NCI-H345 treated with DMSO at 0.1 percent for 48 hours (cell line): ENCODE data around the gene MPPE1.
"Not testable (repeated sequence)": the region's sequence is repeated elsewhere in the genome, so short reads cannot be mapped to it uniquely, and the experiment has no call there.

Source experiments
- DNase-seq: peaks from one replicate; lab custom pipeline; 2025; ENCODE audit not compliant: unreplicated experiment; lab: John Stamatoyannopoulos, UW

Gene MPPE1, protein sequence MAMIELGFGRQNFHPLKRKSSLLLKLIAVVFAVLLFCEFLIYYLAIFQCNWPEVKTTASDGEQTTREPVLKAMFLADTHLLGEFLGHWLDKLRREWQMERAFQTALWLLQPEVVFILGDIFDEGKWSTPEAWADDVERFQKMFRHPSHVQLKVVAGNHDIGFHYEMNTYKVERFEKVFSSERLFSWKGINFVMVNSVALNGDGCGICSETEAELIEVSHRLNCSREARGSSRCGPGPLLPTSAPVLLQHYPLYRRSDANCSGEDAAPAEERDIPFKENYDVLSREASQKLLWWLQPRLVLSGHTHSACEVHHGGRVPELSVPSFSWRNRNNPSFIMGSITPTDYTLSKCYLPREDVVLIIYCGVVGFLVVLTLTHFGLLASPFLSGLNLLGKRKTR

DNA sequence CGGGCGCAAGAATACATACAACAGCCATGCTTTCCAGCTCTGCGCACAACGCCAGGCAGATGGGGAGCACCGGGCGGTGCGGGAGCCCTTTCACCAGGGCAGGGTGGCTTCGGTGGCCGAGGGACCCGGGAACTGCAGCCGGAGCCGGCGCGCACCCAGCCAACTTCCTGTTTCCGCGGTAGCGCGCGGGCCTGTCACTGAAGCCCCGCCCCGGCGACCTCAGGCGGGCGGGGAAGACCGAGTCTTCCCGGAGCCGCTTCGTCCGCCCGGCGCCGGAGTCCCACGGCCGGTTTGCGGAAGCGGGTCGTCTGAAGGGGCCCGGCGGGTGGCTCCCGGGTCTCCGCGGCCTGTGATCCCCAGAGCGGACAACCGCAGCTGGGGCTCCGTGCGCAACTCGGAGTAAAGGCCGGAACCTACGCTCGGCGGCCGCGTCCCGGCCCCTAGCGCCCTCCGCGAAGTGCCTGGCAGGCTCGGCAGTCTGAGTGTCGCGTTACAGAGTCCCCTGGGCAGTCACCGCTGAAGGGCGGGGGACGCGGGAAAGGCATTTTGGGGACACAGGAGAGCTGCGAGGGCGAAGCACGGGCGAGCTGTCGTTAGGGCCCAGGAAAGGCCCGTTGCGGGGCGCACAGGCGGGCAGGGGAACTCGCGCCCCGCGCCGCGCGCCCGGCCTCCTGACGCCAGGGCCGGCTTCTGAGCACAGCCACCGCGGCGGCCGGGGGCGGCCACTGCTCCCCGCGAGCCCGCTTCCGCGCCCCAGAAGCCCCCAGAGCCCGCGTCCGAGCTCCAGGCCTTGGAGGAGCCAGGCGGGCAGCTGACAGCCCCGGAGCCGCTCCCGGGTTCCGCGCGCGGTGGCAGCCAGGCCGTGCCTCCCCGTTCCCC lies at the start of gene MPPE1:
Gene MPPE1 (minus strand): TSS at position 136 of the 879 bp plus-strand sequence. CDS start 11,053 bp downstream, outside the sequence.
- DNase-seq = peak; percentile 70

DNA sequence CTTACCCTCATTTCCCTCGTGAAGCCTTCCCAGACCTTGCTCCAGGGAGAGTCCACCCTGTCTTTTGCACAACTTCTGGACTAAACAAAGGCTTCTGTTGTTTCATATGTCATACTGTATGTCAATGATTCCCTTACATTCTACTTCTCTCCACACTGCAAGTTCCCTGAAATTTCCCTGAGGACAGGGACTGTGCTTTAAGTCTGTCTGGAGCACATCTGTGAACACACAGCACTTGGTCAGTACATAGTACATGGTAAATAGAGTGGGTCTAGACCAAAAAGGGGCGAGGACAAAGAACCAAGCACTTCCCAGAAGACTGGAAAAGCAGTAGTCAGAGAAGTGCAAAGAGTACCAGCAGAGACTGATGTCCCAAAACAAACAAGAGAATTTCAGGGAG lies 49.5 kb upstream of the MPPE1 start:
- no peak for DNase-seq

DNA sequence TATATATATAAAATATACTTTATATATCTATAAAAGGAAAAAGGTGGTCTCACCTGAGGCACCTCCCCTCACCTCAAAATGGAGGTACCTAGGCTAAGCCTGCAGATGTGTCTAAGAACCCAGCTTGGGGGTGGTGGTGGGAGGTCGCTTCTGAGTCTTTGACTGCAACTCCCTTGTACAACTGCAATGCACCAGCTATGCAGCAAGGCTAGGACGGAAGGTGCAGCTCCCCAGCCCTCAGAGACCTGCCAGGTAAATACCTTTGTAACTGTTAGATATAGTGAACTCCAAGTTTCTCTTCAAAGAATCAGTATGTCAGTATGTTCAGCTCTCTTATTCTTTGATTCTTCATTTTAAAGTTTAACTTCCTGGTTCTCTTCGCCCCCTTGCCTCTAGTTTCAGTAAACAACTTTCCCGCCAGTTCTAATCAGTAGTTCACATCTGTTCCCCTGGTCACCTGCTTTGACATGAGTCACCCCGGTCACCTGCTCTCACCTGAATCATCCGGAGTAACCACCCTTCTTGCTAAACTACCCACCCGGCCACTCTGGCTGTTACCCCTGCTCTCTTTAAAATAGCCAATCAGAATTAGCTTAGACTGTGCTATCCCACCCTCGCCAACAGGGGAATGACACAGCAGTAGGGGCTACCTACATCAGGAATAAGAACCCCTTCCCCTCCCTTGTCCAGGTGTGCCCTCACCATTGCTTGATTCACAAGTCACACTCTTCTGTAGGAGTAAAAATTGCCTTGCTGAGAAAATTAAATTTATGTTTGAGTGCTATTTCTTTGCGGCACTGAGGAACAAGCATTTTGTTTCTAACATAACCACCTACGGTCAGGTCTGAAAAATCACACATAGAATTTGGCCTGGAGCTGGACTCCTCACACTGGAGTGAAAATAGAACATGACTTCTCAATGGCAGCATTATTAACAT lies 48.5 kb upstream of the MPPE1 start:
- no peak for DNase-seq

DNA sequence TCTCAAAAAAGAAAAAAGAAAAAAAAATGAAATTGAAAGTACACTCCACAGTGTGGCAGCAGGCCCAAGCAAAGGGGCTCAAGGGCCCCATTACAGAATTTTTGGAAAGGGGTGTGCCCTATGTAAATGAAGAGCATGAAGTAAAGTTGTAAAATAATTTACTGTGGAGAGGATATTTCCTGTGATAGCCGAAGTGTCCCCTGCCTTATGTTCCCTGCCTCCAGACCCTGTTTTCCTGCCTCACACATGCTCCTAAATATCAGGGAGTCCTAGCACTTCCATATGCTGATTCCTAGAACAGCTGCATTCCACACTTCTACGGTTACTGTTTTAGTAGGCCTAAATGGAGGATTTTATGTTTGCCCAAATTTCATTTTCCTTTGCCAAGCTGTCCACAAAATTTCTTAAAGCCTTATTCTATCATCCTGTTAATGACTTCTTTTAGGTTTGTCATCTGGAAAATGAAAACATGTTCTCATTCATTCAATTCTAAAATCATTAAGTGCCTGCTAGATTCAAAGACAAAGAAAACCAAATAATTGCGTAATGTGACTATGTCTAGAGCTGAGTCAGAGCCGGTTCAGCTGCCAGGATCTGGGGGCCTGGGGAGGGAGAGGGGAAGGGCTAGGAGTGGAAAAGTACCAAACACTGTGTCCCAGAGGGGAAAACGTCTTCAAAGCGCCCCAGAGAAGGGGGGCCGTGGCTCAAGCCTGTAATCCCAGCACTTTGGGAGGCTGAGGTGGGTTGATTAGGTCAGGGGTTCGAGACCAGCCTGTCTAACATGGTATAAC lies 47.3 kb upstream of the MPPE1 start:
- no peak for DNase-seq

DNA sequence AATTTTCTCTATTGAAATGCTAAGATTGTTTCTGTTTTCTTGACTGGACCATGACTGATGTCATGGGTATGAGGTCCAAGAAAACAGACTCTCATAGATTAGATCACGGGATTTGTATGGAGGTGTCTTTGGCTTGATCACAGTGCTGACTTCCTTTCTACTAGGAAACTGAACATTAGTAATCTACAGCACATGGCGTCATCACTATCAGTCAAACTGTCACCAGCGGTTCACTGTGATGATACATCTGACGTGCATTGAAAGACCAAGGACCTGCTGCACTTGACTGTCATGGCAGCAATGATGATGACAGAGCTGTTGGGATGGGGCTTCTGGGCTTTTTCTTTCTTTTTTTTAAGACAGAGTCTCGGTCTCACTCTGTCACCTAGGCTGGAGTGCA lies 45.0 kb upstream of the MPPE1 start:
- DNase-seq = no peak

DNA sequence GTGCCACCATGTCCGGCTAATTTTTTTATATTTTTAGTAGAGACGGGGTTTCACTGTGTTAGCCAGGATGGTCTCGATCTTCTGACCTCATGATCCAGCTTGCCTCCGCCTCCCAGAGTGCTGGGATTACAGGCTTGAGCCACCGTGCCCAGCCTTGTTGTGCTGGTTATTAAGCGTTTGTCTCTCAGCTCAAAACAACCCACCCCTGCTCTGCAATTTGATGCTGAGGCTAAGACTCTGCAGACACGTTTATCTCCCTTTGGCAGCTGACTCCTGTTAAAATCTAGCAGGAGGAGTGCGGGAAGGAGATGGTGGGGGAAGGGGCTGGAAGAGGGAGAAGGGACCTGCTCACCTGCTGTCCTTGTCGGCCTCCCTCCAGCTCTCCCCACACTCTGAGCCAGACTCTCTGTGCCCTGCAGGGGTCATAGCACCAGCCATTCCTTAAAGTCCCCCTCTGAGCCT lies 43.3 kb upstream of the MPPE1 start:
- DNase-seq = no peak

DNA sequence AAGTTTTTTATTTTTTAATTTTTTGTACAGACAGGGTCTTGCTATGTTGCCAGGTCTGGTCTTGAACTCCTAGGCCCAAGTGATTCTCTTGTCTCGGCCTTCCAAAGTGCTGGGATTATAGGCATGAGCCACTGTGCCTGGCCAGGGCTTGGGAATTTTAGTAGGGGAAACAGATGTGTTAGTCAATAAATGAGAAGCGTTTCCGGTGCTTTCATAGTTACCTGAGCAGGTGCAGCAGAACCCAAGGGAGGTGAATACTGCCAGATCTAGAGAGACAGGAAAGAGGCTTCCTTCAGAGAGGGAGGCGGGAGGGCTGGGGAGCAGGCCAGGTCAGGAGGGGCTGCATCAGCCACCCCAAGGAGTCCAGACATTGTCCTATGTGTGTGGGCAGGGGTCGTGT lies 42.7 kb upstream of the MPPE1 start:
- no peak for DNase-seq

DNA sequence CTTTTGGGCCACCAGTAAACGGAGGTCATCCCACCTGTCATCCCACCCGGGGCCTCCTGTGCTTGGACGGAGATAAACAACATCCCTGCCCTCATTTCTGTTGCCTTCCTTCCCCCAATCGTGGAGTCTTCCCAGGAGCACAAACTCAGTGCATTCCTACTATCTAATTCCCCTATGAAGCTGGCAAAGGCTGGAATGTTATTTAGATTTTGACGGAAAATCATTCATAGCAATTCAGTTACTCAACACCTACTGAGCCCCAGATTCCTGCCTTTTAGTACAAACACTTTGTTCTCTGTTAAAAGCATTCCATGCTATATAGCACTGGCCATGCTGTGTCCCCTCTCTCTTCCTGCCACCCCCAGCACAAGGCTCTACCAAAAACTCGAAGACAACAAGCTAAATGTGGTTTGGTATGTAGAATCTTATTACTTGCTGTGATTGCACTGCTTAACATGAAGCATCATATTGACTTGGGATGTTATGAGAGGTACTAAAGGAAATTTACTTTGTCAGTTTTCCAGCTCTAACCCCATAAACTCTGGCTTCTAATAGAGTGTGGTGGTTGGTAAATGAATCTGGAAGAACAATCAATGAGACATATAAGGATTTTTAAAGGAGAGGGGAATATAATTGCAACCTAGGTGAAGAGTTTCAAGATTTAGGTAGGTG lies 40.9 kb upstream of the MPPE1 start:
- no peak for DNase-seq

DNA sequence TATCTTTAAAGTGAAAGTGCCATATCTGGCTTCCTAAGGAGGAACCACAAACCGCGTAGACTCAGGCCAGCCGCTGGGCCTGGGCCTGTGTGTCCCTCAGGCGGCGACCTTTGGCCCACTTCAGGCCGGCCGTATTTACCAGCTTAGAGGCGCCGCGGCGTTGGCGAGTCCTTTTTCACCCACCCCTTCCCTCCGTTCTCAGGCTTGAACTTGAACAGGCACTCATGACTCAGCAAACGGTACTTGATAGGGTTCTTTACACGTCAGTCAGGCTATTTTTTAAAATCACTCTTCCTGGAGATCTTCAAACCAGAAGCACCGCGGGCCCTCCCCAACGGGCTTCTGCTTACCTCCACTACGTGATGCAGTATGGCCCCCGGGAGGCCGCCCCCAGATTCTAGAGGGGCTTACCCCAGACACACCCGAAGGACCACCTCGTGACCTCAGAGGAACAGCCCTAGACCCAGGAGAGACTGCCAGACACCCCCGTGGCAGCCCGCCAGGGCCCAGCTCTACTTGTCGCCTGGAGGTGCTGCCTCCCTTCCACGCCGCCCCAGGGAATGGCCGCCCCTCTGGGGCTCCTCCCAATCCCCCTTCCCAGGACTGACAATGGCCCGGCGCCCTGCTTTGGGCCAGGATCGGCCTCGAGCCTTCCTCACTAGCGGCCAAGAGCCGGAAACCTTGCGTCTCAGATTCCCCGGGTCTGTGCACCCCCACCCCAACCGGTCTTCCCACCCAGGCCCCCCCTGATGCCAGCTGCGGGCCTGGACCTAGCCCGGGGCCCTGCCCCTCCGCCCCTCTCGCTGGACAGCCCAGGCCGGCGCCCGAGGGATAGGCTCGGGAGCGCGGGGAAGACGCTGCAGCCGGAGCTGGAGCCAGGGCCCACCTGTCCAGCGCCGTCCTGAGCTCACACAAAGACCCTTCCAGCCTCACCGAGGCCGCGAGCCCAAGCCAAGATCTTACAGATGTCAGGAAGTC lies 39.4 kb upstream of the MPPE1 start:
- DNase-seq = no peak

DNA sequence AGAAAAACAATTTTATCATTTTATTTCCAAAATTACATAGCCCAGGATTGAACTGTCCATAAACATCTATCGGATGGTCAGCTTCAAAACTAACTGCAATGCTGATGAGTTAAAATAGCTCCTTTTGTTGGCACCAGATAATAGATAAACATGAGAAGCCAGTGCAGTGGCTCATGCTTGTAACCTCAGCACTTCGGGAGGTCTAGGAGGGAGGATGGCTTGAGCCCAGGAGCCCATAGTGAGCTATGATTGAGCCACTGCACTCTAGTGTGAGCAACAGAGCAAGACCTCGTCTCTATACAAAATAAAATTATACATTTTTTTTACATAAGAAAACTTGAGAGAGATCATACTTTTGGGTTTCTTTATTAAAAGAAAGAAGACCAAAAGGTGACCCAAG lies 38.6 kb upstream of the MPPE1 start:
- no peak for DNase-seq

DNA sequence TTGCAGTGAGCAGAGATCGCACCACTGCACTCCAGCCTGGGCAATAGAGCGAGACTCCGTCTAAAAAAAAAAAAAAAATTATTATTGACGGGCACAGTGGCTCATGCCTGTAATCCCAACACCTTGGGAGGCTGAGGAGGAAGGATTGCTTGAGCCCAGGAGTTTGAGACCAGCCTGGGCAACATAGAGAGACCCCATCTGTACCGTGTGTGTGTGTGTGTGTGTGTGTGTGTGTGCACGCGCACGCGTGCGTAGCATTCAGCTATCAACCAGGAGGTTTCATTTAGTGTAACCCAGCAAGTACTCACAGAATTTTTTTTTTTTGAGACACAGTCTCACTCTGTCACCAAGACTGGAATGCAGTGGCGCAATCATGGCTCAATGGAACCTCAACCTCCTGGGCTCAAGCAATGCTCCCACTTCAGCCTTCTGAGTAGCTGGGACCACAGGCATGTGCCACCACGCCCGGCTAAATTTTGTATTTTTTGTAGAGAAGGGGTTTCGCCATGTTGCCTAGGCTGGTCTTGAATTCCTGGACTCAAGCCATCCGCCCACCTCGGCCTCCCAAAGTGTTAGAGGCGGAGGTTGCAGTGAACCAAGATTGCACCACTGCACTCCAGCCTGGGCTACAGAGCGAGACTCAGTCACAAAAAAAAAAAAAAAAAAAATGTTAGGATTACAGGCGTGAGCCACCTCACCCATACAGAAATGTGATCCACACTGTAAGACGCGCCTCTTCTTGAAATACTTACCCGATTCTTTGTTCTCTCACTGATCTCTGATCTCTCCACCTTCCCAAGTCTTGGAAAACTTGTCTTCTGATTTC lies 37.9 kb upstream of the MPPE1 start:
- not testable (repeated sequence) for DNase-seq

DNA sequence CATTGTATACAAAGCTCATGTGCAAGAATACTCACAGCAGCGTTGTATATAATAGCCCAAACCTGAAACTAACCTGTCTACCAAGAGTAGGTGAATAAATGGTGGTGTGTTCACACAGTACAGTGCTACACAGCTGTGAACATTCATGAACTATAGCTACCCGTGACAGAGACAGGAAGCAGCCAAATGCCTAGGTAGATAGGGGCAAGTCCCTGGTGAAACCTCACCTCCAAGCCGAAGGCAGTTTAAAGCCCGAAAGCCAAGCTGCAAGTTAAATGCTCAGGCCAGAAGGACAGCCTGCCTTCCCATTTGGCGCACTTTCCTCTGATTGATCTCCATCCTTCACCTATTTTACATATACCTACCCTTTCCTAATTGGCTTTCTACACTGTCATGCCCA lies 36.7 kb upstream of the MPPE1 start:
- DNase-seq = no peak

DNA sequence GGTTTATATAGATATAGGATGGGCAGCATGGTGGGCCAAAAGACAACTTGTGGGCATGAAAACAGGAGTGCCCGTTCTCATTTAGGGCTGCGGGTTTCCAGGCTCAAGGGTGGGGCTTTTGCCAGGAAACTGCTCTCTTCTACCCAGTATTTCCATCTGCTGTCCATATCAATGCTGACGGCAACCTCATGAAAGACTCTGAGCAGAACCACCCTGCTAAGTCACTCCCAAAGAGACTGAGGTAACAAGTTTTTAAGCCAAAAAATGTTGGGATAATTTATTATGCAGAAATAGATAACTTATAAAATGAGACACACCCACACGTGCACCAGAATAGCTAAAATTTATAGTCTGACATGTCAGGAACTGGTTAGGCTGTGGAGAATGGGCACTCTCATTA lies 36.1 kb upstream of the MPPE1 start:
- DNase-seq = no peak

DNA sequence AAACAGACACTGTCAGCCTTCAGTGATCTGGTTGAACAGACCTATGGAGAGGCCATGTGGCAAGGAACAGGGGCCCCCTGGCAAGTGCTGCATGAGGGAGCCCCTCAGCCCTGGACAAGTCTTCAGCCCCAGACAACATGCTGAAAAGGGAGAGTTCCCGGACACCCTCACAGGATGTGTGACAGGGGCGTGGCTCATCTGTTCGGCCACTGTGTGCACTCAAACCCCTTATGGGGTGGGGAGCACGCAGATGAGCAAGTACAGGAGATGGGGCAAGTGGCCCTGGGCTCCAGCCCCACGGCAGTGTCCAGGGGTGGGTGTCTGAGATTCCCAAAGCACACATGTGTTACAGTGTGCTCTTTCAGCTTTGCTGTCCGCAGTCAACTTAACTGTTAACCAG lies 35.4 kb upstream of the MPPE1 start:
- DNase-seq = no peak

DNA sequence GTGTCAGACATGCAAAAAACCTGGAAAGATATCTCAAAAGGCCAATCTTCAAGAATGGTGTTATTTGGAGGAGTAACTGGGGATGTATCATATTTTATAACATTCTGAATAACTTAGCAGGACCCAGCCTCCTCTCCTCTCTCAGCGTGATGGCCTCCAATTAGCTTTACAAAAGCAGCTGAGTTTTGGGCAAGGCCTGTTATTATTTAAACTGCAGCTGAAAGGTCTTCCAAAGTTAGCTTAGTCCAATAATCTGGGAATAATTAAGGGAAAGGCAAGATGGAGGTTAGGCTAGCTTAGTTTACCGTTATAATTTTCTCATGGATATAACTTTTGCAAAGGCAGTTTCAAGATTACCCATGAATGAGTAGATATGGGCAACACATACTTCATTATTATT lies 32.8 kb upstream of the MPPE1 start:
- no peak for DNase-seq

DNA sequence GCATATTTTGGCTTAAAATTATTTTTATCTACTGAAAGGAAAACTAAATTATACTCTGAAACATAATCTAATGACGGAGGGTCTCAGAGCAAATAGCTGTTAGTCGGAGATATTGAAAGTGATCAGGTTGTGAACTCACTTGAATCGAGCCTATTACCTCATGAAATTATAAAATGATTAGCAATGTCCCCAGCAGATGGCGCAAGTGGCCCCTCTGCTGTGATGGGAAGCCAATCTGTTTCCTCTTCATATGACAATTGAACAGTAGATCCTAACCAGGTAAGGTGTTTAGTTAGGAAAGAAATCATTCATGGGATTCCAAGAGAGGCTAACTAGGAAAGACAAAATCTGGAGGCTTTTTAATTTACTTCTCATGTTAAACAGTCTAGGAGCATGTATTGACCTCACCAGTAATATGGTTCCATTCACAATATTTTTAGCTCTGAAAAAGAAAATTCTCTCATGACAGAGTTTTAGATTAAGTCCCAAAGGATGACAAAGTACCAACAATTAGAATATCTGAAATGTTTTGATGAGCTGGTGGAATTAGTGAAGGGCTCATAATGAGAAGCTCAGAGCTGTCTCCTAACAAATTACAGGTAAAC lies 29.9 kb upstream of the MPPE1 start:
- DNase-seq = peak; percentile 47

DNA sequence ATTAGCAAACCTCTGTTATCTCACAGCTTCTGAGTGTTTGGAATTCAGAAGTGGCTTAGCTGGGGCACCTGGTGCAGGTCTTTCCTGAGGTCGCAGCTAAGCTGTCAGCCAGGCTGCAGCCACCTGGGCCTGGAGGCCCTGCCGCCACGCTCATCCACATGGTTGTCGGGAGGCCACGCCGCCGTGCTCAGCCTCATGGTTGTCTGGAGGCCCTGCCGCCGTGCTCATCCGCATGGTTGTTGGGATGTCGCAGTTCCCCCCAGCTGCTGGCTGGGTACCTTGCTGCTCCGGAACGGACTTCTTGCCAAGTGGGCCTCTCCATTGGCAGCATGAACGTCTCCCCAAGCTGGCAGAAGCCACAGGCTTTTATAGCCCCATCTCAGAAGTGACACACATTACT lies 24.3 kb upstream of the MPPE1 start:
- DNase-seq = no peak
